Lower leg skin (tissue), 4 donors: Measurements from ENCODE around the gene ERICH6B. TPM values are rescaled to one million over a fixed set of nuclear protein-coding genes. Genes with fewer than 3 reads are reported as not detected.

ENCODE experiments used
- DNase-seq, 2 donors: peaks; one replicate each; pipeline ENCODE4 v3.0.0-alpha.2; 2019; ENCODE audit warnings: low spot score in 2 of 2
- H3K4me3 ChIP-seq: fragments of 200-600 bp; sonication (generic); 2 replicates; pipeline ENCODE4 v1.5.1; 2017; ENCODE audit warnings: mild to moderate bottlenecking, low read depth; ENCODE audit not compliant: poor library complexity, severe bottlenecking
- POLR2A ChIP-seq, 2 donors: fragments of 450-650 bp; IDR thresholded peaks; one replicate each; pipeline ENCODE4 v1.6.1; 2016 to 2017; ENCODE audit warnings: antibody characterized with exemption in 2 of 2, mild to moderate bottlenecking in 1 of 2, moderate library complexity in 1 of 2
- WGBS, 2 donors: methylation state at CpG; one replicate each; pipeline ENCODE4 v1.1.5; 2018; 5-methylcytosine and 5-hydroxymethylcytosine counted together
- intact Hi-C: fragments of 100-400 bp; cut with DNase I; formaldehyde crosslinking; loops from one replicate; pipeline ENCODE4 v1.15.0; 2023; ENCODE audit warnings: low total_unique reads
- total RNA-seq, 4 donors: library from RNA; depleted of rRNA; stranded (reverse); fragments of >200 nt; gene quantifications; one replicate each; pipeline ENCODE4 v1.1.0, GENCODE V29; 2016
- TF ChIP-seq, protein P1 (sequence below), 3 donors: fragments of 450-650 bp; IDR thresholded peaks; one replicate each; pipeline ENCODE4 v1.5.1; 2016; ENCODE audit warnings: antibody characterized with exemption in 3 of 3, mild to moderate bottlenecking in 3 of 3, moderate library complexity in 2 of 3

ERICH6B gene
- total RNA-seq, 4 donors from 2014 or later: not detected

DNA sequence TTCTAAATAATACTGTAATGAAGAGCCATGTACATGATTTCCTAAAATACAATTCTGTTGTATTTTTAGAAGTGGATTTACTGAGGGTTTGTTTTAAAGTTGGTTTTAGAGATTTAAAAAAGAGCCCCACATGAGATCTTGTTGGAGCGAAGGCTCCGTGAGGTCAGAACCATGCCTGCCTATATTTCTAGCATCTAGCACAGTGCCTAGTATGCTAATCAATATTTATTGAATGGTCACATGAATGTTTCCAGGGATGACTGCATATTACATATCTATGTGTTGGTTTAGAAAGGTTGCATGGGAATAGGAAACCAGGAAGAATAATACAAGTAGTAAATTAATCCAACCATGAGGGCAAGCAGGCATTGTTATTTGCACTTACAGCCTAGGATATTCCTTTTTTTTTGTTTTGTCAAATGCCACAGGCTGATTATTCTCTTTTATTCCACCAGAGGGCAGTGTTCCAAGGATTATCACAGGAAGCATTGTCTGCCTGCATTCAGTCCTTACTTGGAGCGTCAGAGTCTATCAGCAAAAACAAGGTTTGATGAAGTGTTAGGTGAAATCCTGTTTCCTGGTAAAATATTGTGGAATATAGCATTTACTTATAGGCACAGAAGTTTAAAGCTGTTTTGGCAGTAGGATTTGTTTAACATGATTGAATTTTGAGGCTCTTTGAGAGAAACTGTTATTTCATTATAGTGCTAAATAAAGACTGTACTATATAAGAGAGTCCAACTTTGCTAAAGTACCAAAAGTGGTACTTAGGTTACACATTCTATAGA lies 104.0 kb downstream of the ERICH6B start:
- no peak for DNase-seq
- H3K4me3 ChIP-seq: no peak overlapping the region
- intact Hi-C loops: no loop called here
- TF ChIP-seq, protein P1, sequence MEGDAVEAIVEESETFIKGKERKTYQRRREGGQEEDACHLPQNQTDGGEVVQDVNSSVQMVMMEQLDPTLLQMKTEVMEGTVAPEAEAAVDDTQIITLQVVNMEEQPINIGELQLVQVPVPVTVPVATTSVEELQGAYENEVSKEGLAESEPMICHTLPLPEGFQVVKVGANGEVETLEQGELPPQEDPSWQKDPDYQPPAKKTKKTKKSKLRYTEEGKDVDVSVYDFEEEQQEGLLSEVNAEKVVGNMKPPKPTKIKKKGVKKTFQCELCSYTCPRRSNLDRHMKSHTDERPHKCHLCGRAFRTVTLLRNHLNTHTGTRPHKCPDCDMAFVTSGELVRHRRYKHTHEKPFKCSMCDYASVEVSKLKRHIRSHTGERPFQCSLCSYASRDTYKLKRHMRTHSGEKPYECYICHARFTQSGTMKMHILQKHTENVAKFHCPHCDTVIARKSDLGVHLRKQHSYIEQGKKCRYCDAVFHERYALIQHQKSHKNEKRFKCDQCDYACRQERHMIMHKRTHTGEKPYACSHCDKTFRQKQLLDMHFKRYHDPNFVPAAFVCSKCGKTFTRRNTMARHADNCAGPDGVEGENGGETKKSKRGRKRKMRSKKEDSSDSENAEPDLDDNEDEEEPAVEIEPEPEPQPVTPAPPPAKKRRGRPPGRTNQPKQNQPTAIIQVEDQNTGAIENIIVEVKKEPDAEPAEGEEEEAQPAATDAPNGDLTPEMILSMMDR (IDR thresholded peaks at IDR 0.05): peak in 1 of 3 donors; percentile 42
- TF ChIP-seq POLR2A (IDR thresholded peaks at IDR 0.05): no peak
- 68% methylated on average over 3 of the region's 3 CpGs for WGBS, 2 donors

DNA sequence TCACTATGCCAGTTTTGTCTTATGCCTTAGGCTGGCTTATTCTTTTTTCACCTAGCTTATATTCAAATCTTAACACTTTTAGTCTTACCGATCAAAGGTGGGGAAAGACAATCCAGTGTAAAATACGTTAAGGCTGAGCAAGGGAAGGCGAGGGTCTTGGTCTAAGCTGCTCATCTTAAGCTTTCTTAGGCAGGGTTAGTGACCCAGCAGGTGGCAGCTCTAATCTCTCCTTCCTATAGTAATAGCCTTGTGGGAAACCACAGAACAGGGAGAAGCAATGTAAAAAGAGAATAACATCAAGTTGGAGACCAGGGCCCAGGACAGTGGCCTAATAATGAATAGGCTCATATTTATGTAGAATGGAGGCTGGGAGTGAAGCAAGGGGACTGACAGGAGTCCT lies 104.9 kb downstream of the ERICH6B start:
- H3K4me3 ChIP-seq: no peak overlapping the region
- WGBS, 2 donors: 95 to 96% methylated on average over 3 of the region's 3 CpGs
- DNase-seq: no peak
- TF ChIP-seq, protein P1 (IDR thresholded peaks at IDR 0.05): no peak
- no peak for TF ChIP-seq POLR2A (IDR thresholded peaks at IDR 0.05)
- intact Hi-C loops: no loop called here

DNA sequence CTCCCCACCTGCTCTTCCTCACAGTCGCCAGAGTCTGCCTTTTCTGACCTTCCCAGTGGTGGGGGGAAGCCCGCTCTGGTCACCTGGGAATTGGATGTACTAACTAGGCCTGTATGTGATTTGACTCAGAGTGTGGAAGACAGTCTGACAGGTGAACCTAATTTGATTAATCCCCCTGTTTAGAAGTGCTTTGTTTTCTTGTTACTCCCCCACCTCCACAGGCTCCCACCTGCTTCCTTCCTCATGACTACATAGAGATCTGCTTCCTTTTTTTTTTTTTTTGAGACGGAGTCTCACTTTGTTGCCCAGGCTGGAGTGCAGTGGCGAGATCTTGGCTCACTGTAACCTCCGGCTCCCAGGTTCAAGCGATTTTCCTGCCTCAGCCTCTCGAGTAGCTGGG lies 106.8 kb downstream of the ERICH6B start:
- TF ChIP-seq, protein P1 (IDR thresholded peaks at IDR 0.05): no peak
- TF ChIP-seq POLR2A (IDR thresholded peaks at IDR 0.05): no peak

DNA sequence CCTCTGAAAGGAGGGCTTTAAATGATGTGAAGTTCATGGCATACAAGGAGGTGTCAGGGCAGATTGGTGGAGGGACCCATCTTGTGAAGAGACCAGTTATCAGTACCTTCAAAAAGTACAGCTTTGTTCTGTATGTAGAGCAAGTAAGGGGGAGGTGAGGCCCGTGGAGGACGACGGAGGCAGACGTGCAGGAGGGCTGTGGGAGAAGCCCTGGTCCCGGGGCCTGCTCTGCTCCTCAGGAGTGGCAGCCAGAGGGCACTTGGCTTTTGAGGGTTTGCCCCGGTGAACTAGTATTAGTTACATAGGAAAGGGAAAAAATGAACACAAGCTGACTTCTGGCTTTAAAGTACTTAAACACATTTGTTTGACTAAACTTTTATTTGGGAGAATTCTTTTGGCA lies 108.7 kb downstream of the ERICH6B start:
- intact Hi-C loops: no loop called here
- 87 to 92% methylated on average over 6 of the region's 6 CpGs for WGBS, 2 donors
- no peak for DNase-seq
- TF ChIP-seq, protein P1 (IDR thresholded peaks at IDR 0.05): no peak
- no peak for TF ChIP-seq POLR2A (IDR thresholded peaks at IDR 0.05)
- no peak overlapping the region for H3K4me3 ChIP-seq

More for the DNA sequence above, 106.8 kb downstream of the ERICH6B start:
- intact Hi-C loops: no loop called here
- no peak for DNase-seq
- no peak overlapping the region for H3K4me3 ChIP-seq
- 89% methylated on average over 7 of the region's 7 CpGs for WGBS, 2 donors

DNA sequence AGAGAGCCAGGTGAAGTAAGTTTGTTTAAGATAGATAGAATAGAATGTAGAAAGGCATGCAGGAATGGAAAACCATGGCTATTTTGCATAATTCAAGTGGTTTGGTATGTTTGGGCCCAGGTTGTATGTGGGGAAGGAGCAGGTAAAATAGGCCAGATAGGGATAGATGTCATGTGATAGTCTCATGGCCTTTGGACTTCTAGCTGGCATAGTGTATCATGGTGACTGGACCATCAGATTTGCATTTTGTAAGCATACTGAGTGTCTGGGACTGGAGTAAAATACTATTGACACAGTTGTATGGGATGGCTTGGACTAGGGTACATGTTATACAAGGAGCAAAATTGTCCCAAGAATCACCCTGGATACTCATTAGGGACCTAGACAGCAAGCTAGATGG lies 111.9 kb downstream of the ERICH6B start:
- intact Hi-C loops: no loop called here
- H3K4me3 ChIP-seq: no peak overlapping the region
- DNase-seq: no peak
- no peak for TF ChIP-seq POLR2A (IDR thresholded peaks at IDR 0.05)
- TF ChIP-seq, protein P1 (IDR thresholded peaks at IDR 0.05): no peak

DNA sequence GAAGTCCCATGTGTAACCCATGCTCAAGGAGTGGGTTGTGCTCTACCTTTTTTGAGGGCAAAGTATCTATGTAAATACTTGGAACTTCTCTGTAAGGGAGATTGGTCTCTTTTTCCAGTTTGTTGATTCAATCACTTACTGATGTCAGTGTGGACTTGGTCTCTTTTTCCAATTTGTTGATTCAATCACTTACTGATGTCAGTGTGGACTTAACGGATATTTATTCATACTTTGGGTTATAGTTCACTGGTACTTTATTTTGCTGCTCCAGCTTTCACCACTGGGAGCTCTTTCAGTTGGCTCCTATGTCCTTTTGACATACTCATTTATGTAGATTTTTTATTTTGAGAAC lies 114.4 kb downstream of the ERICH6B start:
- WGBS, 2 donors: 91 to 94% methylated on average over 1 of the region's 1 CpG
- DNase-seq: no peak
- intact Hi-C loops: no loop called here
- no peak overlapping the region for H3K4me3 ChIP-seq
- TF ChIP-seq POLR2A (IDR thresholded peaks at IDR 0.05): no peak
- TF ChIP-seq, protein P1 (IDR thresholded peaks at IDR 0.05): no peak
